Calu3 (cell line): ENCODE data around the gene COL19A1. TPM values are rescaled to one million over a fixed set of nuclear protein-coding genes. Genes with fewer than 3 reads are reported as not detected.

Experiments used
- BruUV-seq: library from RNA; stranded (reverse); fragments of 400-500 nt; replicated peaks from 2 replicates; lab custom pipeline; 2021; lab: Mats Ljungman, UMichigan
- CTCF ChIA-PET: fragments of 300-600 bp; sonication (Branson Sonifier 250); formaldehyde crosslinking; loops from one replicate; lab custom pipeline; 2022; ENCODE audit warnings: antibody characterized with exemption; lab: Charles Lee
- DNase-seq: peaks from one replicate; pipeline ENCODE4 v3.0.0; 2022
- H3K27ac Mint-ChIP-seq: one replicate; pipeline ENCODE4 v1.8.0; 2022; ENCODE audit warnings: mixed read lengths; ENCODE audit not compliant: unreplicated experiment
- H3K27me3 Mint-ChIP-seq: one replicate; pipeline ENCODE4 v1.8.0; 2022; ENCODE audit warnings: mixed read lengths; ENCODE audit not compliant: unreplicated experiment
- H3K36me3 Mint-ChIP-seq: one replicate; pipeline ENCODE4 v1.8.0; 2022; ENCODE audit warnings: mild to moderate bottlenecking, moderate library complexity, mixed read lengths; ENCODE audit not compliant: insufficient read depth, unreplicated experiment
- H3K4me1 Mint-ChIP-seq: one replicate; pipeline ENCODE4 v1.8.0; 2022; ENCODE audit warnings: mild to moderate bottlenecking, low read depth, mixed read lengths; ENCODE audit not compliant: unreplicated experiment
- H3K4me3 Mint-ChIP-seq: one replicate; pipeline ENCODE4 v1.8.0; 2022; ENCODE audit warnings: mild to moderate bottlenecking, low read depth, moderate library complexity, mixed read lengths; ENCODE audit not compliant: unreplicated experiment
- H3K9me3 Mint-ChIP-seq: one replicate; pipeline ENCODE4 v1.8.0; 2022; ENCODE audit warnings: low read depth, mixed read lengths; ENCODE audit not compliant: unreplicated experiment
- intact Hi-C: fragments of 100-400 bp; cut with micrococcal nuclease; formaldehyde crosslinking; loops from one replicate; pipeline ENCODE4 v1.10.0; 2022; ENCODE audit not compliant: unreplicated experiment
- total RNA-seq: library from RNA; stranded (reverse); gene quantifications from 2 replicates; pipeline ENCODE4 v1.2.3, GENCODE V29; 2022
- TF ChIP-seq, protein P1 (sequence below): fragments of 200-600 bp; IDR thresholded peaks from one replicate; pipeline ENCODE4 v1.8.0; 2022; ENCODE audit warnings: antibody characterized with exemption; ENCODE audit not compliant: unreplicated experiment

The COL19A1 gene
- total RNA-seq, 1 experiment from 2014 or later: not detected

DNA sequence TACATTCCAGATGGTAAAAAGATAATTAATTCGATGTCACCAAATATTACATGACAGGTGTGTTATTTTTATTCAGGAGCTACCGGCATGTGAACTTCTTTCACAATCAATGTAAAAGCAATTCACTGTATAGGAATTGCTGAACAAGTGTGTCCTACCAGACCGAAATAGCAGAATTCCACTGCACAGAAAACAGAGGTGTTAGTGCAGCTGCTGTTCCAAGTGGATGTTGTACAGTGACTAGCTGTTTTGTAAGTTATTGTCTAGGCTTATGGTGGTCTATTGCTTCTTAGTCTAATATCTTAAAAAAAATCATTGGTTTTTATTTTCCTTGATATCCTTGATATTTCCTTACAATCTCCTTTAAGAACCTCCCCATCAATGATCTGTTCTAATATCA is 107.4 kb downstream of the COL19A1 start:
- Mint-ChIP-seq H3K4me1 (no peaks in the 10 kb centered on the region), H3K27me3 (no peaks in the 10 kb centered on the region), H3K36me3 (no peaks in the 10 kb centered on the region), H3K9me3 (no peaks in the 10 kb centered on the region), H3K27ac (no peak overlapping the region), H3K4me3 (no peak overlapping the region)
- CTCF ChIA-PET: no interaction called here
- intact Hi-C loops: no loop called here
- no TSS peak for BruUV-seq
- TF ChIP-seq, protein P1, sequence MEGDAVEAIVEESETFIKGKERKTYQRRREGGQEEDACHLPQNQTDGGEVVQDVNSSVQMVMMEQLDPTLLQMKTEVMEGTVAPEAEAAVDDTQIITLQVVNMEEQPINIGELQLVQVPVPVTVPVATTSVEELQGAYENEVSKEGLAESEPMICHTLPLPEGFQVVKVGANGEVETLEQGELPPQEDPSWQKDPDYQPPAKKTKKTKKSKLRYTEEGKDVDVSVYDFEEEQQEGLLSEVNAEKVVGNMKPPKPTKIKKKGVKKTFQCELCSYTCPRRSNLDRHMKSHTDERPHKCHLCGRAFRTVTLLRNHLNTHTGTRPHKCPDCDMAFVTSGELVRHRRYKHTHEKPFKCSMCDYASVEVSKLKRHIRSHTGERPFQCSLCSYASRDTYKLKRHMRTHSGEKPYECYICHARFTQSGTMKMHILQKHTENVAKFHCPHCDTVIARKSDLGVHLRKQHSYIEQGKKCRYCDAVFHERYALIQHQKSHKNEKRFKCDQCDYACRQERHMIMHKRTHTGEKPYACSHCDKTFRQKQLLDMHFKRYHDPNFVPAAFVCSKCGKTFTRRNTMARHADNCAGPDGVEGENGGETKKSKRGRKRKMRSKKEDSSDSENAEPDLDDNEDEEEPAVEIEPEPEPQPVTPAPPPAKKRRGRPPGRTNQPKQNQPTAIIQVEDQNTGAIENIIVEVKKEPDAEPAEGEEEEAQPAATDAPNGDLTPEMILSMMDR: no peak
- no peak for DNase-seq

DNA sequence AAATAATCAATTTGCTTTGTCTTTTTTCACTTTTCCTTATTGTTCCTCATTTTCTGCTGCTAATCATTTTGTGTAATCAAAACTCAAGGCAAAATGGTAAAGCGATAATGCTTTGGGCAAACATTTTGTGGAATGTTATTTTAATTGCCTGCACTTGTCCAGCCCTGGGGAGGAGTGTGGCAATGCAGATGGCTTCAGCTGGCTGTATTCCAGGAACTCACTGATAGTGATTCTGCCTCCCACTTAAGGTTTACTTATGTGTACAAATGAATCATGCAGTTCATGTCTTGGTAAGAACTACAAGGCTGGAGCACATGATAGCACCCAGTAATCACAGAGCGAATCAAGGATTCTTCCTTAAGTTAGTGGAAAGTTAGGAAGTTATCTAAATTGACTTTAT is 107.8 kb downstream of the COL19A1 start:
- no peaks in the 10 kb centered on the region for H3K36me3 Mint-ChIP-seq
- no peak overlapping the region for H3K27ac Mint-ChIP-seq
- H3K9me3 Mint-ChIP-seq: no peaks in the 10 kb centered on the region
- H3K4me1 Mint-ChIP-seq: no peaks in the 10 kb centered on the region
- no peaks in the 10 kb centered on the region for H3K27me3 Mint-ChIP-seq
- no TSS peak for BruUV-seq
- CTCF ChIA-PET: no interaction called here
- no peak overlapping the region for H3K4me3 Mint-ChIP-seq
- DNase-seq: peak; percentile 7
- TF ChIP-seq, protein P1: no peak
- intact Hi-C loops: no loop called here

DNA sequence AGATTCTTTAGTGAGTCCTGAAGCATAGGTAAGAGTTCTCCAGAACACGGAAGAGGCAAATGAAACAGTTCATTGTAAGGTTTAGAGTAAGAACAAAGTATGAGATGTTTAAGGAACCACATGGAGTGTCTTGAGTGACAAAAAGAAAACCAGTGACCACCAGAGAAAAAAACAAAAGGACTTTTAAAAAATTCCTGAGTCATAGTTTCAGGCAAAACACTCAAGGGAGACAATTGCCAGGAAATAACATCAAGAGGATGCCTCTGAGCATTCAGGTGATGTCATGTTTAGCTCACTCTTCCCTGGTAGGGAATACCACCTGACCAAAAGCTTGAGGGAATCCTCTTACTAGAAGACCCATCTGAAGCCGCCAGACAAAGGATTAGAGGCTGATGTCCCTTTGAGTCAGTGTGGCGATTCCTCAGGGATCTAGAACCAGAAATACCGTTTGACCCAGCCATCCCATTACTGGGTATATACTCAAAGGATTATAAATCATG is 110.3 kb downstream of the COL19A1 start:
- Mint-ChIP-seq H3K36me3 (no peaks in the 10 kb centered on the region), H3K4me1 (no peaks in the 10 kb centered on the region), H3K9me3 (no peaks in the 10 kb centered on the region), H3K27ac (no peak overlapping the region), H3K4me3 (no peak overlapping the region), H3K27me3 (no peaks in the 10 kb centered on the region)
- no TSS peak for BruUV-seq
- TF ChIP-seq, protein P1: no peak
- CTCF ChIA-PET: no interaction called here
- intact Hi-C loops: no loop called here
- no peak for DNase-seq

DNA sequence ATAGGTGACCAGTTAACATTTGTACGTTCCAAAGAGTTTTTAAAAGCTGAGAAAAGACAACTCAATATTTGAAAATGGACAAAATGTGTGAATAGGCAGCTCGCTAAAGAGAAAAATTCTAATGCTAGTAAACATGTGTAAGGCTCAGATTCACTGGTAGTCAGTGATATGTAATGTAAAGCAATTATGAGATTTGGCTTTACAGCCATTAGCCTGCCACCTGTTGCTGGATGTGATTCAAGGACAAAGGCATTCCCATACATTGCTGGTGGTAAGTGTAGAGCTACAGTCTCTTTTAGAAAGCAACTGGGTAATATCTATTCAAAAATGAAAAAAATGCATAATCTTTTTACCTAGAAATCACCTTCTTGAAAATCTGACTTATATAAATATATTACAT is 114.3 kb downstream of the COL19A1 start:
- intact Hi-C loops: no loop called here

More for the DNA sequence above, 114.3 kb downstream of the COL19A1 start:
- Mint-ChIP-seq H3K9me3 (no peaks in the 10 kb centered on the region), H3K27me3 (no peaks in the 10 kb centered on the region), H3K27ac (no peak overlapping the region), H3K36me3 (no peaks in the 10 kb centered on the region), H3K4me1 (no peaks in the 10 kb centered on the region), H3K4me3 (no peak overlapping the region)
- BruUV-seq: no TSS peak
- DNase-seq: peak; percentile 4
- TF ChIP-seq, protein P1: no peak
- CTCF ChIA-PET: interaction anchor here (1.2 kb wide), 1 partner anchor 12 kb away, joined by 3 read pairs; no protein-coding TSS in a partner anchor
